ENCODE measurements around the gene CDCA4. TPM values are rescaled to one million over a fixed set of nuclear protein-coding genes. Genes with fewer than 3 reads are reported as not detected.

CDCA4 gene
- polyA plus RNA-seq, 2 of the 4 experiments (the other 2 are of a cell fraction) = 24.2 to 26.9 TPM

DNA sequence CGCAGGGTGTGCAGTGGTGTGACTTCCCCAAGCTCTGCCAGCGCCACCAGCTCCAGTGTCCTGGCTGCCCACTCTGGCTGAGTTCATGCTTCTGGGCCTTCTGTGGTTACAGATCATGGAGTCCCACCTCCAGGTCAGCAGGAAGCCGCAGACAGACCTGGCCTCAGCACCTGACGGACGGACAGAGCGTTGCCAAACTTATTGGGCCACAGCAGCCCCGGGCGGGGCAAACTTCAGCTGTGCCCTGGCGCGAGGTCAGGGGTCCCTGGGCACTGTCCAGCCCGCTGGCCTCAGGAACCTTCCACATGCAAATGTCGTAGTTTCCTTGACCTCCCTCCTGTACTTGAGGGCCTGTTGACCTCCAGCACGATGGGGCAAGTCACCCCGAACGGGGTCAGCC is 33.1 kb upstream of the CDCA4 start (continued):
- TF ChIP-seq RAD21 (conservative IDR thresholded peaks at IDR 0.05 in 1 of 2, IDR thresholded peaks at IDR 0.05 in 1 of 2) = no peak
- TF ChIP-seq ZSCAN20 (CRISPR knock-in tag; IDR thresholded peaks at IDR 0.05) = no peak
- no peak for TF ChIP-seq CHD2 (IDR thresholded peaks at IDR 0.05; ENCODE audit: low read length, partially characterized antibody)
- TF ChIP-seq EP300 (IDR thresholded peaks at IDR 0.05) = no peak
- TF ChIP-seq ZC3H11A (IDR thresholded peaks at IDR 0.05) = no peak

DNA sequence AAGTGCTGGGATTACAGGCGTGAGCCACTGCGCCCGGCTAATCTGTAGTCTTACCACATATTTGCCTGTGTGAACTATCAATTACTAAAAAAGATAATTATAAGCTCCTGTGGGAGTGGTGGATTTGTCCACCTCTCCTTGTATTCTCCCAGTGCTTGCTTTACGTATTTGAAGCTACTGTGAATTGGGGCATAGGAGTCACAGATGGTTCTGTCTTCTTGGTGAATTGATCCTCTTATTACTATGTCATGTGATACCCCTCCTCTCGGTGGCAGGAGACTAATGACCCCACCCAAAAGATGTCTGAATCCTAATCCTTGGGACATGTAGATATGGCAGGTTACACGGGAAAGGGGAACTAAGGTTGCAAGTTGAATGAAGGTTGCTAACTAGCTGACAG is 32.5 kb upstream of the CDCA4 start:
- CTCF ChIA-PET = interaction anchor here (0.7 to 3.7 kb wide), 9 partner anchors 9 to 156 kb away, joined by 3 to 25 read pairs (median 5); no protein-coding TSS in a partner anchor
- Histone ChIP-seq H3K4me1 (0 out of 3 replicates have a peak, but pooled peaks cover 3% of the 10 kb centered on the region), H3K9me3 (no peaks in the 10 kb centered on the region), H3K27ac (no peak overlapping the region), H3K4me3 (no peak overlapping the region), H3K4me2 (no peak overlapping the region)
- POLR2A ChIA-PET = no interaction called here
- DNase-seq (ENCODE audit: low read depth in 1 of 2, low spot score in 1 of 2) (no peak), ATAC-seq (no peak), FAIRE-seq (no peak)
- 81% methylated on average over 6 of the region's 6 CpGs for WGBS (ENCODE audit: missing lambda C conversion rate)
- no peak for TF ChIP-seq NPAS2 (CRISPR knock-in tag; IDR thresholded peaks at IDR 0.05; ENCODE audit: borderline replicate concordance)
- TF ChIP-seq, protein P1, sequence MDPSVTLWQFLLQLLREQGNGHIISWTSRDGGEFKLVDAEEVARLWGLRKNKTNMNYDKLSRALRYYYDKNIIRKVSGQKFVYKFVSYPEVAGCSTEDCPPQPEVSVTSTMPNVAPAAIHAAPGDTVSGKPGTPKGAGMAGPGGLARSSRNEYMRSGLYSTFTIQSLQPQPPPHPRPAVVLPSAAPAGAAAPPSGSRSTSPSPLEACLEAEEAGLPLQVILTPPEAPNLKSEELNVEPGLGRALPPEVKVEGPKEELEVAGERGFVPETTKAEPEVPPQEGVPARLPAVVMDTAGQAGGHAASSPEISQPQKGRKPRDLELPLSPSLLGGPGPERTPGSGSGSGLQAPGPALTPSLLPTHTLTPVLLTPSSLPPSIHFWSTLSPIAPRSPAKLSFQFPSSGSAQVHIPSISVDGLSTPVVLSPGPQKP (IDR thresholded peaks at IDR 0.05; ENCODE audit: low read depth, low read length) = no peak
- TF ChIP-seq KDM5A (IDR thresholded peaks at IDR 0.05) = no peak

DNA sequence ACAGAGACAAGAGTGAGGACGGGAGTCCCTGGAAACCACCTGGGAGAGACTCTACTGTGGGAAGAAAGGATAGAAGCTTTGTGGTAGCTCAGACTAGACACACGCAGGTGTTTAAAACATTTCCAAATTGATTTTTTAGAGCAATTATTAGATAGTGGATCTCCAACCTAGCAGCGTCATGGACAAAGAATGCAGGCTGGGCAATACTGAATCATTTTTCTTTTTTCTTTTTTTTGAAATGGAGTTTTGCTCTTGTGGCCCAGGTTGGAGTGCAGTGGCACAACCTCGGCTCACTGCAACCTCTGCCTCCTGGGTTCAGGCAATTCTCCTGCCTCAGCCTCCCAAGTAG is 31.2 kb upstream of the CDCA4 start:
- ATAC-seq = no peak
- no peak overlapping the region for H3K4me2 ChIP-seq
- TF ChIP-seq ZFP36 (IDR thresholded peaks at IDR 0.05; ENCODE audit: borderline replicate concordance, partially characterized antibody) (no peak), JUNB (IDR thresholded peaks at IDR 0.05) (no peak), SREBF2 (IDR thresholded peaks at IDR 0.05) (no peak)
- TF ChIP-seq, protein P2, sequence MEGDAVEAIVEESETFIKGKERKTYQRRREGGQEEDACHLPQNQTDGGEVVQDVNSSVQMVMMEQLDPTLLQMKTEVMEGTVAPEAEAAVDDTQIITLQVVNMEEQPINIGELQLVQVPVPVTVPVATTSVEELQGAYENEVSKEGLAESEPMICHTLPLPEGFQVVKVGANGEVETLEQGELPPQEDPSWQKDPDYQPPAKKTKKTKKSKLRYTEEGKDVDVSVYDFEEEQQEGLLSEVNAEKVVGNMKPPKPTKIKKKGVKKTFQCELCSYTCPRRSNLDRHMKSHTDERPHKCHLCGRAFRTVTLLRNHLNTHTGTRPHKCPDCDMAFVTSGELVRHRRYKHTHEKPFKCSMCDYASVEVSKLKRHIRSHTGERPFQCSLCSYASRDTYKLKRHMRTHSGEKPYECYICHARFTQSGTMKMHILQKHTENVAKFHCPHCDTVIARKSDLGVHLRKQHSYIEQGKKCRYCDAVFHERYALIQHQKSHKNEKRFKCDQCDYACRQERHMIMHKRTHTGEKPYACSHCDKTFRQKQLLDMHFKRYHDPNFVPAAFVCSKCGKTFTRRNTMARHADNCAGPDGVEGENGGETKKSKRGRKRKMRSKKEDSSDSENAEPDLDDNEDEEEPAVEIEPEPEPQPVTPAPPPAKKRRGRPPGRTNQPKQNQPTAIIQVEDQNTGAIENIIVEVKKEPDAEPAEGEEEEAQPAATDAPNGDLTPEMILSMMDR (IDR thresholded peaks at IDR 0.05) = no peak
- no peak overlapping the region for H3K27ac ChIP-seq
- 0 out of 3 replicates have a peak, but pooled peaks cover 3% of the 10 kb centered on the region for H3K4me1 ChIP-seq
- ChIA-PET CTCF (interaction anchor here (1.5 kb wide), 1 partner anchor 76 kb away, joined by 5 read pairs; no protein-coding TSS in a partner anchor), POLR2A (no interaction called here)
- no peak for DNase-seq (ENCODE audit: low read depth in 1 of 2, low spot score in 1 of 2)
- 51% methylated on average over 4 of the region's 4 CpGs for WGBS (ENCODE audit: missing lambda C conversion rate)
- no peaks in the 10 kb centered on the region for H3K9me3 ChIP-seq
- H3K4me3 ChIP-seq = no peak overlapping the region
- FAIRE-seq = no peak

DNA sequence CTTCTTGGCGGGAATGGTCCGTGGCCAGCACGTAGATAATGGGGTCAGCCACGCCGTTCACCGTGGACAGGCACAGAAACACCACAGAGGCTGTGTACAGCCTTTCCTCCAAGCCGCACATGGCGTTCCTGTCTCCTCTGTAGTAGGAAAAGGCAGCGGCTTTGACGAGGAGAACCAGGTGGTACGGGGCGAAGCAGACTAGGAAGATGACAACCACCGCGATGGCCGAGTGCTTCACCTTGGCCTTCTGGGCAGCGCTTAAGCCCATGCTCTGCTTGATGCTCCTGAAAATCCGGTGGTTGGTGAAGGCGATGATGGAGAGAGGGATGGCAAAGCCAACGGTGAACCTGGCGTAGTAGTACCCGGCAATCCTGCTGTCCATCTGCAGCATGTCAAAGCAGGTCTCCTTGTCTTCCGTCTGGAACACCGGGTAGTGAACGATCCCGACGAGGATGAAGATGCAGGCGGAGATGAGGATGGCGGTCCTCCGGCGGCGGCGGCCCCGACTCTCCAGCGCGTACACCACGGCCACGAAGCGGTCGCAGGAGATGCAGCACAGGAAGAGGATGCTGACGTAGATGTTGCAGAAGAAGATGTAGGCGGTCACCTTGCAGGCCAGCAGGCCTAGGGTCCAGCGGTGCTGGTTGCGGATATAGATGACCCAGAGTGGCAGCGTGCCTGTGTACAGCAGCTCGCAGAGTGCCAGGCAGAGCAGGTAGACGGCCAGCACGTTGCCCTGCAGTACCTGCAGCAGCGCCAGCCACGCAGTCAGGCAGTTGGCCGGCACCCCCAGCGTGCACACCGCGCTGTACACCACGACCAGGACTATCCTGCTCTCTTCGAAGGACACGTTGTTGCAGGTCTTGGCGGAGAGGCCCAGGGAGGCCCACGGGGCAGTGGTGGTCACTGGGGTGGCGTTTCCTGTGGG is 30.6 kb upstream of the CDCA4 start:
- FAIRE-seq = no peak

More for the DNA sequence above, 30.6 kb upstream of the CDCA4 start:
- WGBS (ENCODE audit: missing lambda C conversion rate) = 85% methylated on average over 50 of the region's 59 CpGs
- TF ChIP-seq ZC3H11A (IDR thresholded peaks at IDR 0.05) = no peak
- TF ChIP-seq ESRRA (IDR thresholded peaks at IDR 0.05; ENCODE audit: borderline replicate concordance, low read length) = no peak
- TF ChIP-seq PHF8 (IDR thresholded peaks at IDR 0.05; ENCODE audit: borderline replicate concordance, low read depth) = no peak
- TF ChIP-seq, protein P3, sequence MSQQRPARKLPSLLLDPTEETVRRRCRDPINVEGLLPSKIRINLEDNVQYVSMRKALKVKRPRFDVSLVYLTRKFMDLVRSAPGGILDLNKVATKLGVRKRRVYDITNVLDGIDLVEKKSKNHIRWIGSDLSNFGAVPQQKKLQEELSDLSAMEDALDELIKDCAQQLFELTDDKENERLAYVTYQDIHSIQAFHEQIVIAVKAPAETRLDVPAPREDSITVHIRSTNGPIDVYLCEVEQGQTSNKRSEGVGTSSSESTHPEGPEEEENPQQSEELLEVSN (IDR thresholded peaks at IDR 0.05; ENCODE audit: borderline replicate concordance, low read depth) = no peak
- no peak for TF ChIP-seq HOXB13 (CRISPR knock-in tag; IDR thresholded peaks at IDR 0.05; ENCODE audit: low read depth)
- no peak for TF ChIP-seq SREBF2 (IDR thresholded peaks at IDR 0.05)
- TF ChIP-seq, protein P4, sequence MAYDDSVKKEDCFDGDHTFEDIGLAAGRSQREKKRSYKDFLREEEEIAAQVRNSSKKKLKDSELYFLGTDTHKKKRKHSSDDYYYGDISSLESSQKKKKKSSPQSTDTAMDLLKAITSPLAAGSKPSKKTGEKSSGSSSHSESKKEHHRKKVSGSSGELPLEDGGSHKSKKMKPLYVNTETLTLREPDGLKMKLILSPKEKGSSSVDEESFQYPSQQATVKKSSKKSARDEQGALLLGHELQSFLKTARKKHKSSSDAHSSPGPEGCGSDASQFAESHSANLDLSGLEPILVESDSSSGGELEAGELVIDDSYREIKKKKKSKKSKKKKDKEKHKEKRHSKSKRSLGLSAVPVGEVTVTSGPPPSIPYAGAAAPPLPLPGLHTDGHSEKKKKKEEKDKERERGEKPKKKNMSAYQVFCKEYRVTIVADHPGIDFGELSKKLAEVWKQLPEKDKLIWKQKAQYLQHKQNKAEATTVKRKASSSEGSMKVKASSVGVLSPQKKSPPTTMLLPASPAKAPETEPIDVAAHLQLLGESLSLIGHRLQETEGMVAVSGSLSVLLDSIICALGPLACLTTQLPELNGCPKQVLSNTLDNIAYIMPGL (CRISPR knock-in tag; IDR thresholded peaks at IDR 0.05; ENCODE audit: borderline replicate concordance) = no peak
- no peak for TF ChIP-seq RARB (CRISPR knock-in tag; IDR thresholded peaks at IDR 0.05)
- TF ChIP-seq, protein P5, sequence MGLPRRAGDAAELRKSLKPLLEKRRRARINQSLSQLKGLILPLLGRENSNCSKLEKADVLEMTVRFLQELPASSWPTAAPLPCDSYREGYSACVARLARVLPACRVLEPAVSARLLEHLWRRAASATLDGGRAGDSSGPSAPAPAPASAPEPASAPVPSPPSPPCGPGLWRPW (IDR thresholded peaks at IDR 0.05) = no peak
- no peak for TF ChIP-seq ZNF302 (CRISPR knock-in tag; IDR thresholded peaks at IDR 0.05)
- no peak for TF ChIP-seq GATA3 (IDR thresholded peaks at IDR 0.05; ENCODE audit: borderline replicate concordance)
- no peak for TF ChIP-seq ZSCAN20 (CRISPR knock-in tag; IDR thresholded peaks at IDR 0.05)
- no peak for TF ChIP-seq ZFP36 (IDR thresholded peaks at IDR 0.05; ENCODE audit: borderline replicate concordance, partially characterized antibody)
- no peak for TF ChIP-seq CHD4 (IDR thresholded peaks at IDR 0.05; ENCODE audit: borderline replicate concordance)
- Histone ChIP-seq H3K4me3 (no peak overlapping the region), H3K27ac (no peak overlapping the region), H3K4me2 (no peak overlapping the region), H3K9me3 (no peaks in the 10 kb centered on the region), H3K4me1 (0 out of 3 replicates have a peak, but pooled peaks cover 3% of the 10 kb centered on the region)
- DNase-seq (ENCODE audit: low read depth in 1 of 2, low spot score in 1 of 2) (no peak), ATAC-seq (no peak)
- POLR2A ChIA-PET = no interaction called here
- CTCF ChIA-PET = interaction anchor here (1.5 kb wide), 1 partner anchor 75 kb away, joined by 5 read pairs; no protein-coding TSS in a partner anchor

All from A549 (cell line).